ENCODE data around the gene ELF1. TPM values are rescaled to one million over a fixed set of nuclear protein-coding genes. Genes with fewer than 3 reads are reported as not detected.

ELF1 gene
- total RNA-seq, 2 donors from 2014 or later = 36.0 to 44.1 TPM

DNA sequence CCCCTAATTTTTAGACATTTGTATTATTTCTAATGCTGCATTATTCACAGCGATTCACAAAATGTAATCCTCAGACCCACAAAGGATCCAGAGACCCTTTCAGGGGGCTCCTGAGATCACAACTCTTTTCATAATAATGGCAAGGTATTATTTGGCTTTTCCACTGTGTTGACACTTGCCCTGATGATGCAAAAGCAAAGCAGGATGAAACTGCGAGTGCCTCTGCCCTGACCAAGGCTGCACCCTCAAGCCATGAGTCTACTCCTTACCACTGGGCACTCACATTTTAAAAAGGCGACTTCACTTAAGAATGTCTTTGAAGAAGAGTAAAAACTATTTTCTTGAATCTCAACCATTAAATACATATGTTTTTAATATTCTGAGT is 11.4 kb downstream of the ELF1 start:
- Mint-ChIP-seq H3K9me3 (no peaks in the 10 kb centered on the region), H3K4me3 (no peak overlapping the region), H3K36me3 (ENCODE audit: low read depth) (peaks cover 10% of the 10 kb centered on the region), H3K27ac (no peak overlapping the region), H3K27me3 (ENCODE audit: insufficient read depth) (no peaks in the 10 kb centered on the region), H3K4me1 (peaks cover 32% of the 10 kb centered on the region)
- 75 to 78% methylated on average over 2 of the region's 3 CpGs for WGBS, 2 experiments (ENCODE audit: insufficient coverage in 1 of 2, insufficient read length in 1 of 2)
- Histone ChIP-seq H3K27me3 (ENCODE audit: control insufficient read depth, insufficient read depth, low read length, poor library complexity, severe bottlenecking) (no peaks in the 10 kb centered on the region), H3K27ac (ENCODE audit: low read depth, low read length) (no peak overlapping the region), H3K9me3 (ENCODE audit: control insufficient read depth, low read length) (no peaks in the 10 kb centered on the region), H3K4me1 (ENCODE audit: control insufficient read depth, insufficient read depth, low read length) (no peaks in the 10 kb centered on the region), H3K4me3 (ENCODE audit: low read length) (no peak overlapping the region), H3K36me3 (ENCODE audit: control insufficient read depth, insufficient read depth, low read length) (no peaks in the 10 kb centered on the region), H3K9ac (ENCODE audit: extremely low read depth, low read length, poor library complexity, severe bottlenecking) (no peak overlapping the region)
- DNase-seq = no peak
- TF ChIP-seq, protein P1, sequence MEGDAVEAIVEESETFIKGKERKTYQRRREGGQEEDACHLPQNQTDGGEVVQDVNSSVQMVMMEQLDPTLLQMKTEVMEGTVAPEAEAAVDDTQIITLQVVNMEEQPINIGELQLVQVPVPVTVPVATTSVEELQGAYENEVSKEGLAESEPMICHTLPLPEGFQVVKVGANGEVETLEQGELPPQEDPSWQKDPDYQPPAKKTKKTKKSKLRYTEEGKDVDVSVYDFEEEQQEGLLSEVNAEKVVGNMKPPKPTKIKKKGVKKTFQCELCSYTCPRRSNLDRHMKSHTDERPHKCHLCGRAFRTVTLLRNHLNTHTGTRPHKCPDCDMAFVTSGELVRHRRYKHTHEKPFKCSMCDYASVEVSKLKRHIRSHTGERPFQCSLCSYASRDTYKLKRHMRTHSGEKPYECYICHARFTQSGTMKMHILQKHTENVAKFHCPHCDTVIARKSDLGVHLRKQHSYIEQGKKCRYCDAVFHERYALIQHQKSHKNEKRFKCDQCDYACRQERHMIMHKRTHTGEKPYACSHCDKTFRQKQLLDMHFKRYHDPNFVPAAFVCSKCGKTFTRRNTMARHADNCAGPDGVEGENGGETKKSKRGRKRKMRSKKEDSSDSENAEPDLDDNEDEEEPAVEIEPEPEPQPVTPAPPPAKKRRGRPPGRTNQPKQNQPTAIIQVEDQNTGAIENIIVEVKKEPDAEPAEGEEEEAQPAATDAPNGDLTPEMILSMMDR (conservative IDR thresholded peaks at IDR 0.05) = no peak

DNA sequence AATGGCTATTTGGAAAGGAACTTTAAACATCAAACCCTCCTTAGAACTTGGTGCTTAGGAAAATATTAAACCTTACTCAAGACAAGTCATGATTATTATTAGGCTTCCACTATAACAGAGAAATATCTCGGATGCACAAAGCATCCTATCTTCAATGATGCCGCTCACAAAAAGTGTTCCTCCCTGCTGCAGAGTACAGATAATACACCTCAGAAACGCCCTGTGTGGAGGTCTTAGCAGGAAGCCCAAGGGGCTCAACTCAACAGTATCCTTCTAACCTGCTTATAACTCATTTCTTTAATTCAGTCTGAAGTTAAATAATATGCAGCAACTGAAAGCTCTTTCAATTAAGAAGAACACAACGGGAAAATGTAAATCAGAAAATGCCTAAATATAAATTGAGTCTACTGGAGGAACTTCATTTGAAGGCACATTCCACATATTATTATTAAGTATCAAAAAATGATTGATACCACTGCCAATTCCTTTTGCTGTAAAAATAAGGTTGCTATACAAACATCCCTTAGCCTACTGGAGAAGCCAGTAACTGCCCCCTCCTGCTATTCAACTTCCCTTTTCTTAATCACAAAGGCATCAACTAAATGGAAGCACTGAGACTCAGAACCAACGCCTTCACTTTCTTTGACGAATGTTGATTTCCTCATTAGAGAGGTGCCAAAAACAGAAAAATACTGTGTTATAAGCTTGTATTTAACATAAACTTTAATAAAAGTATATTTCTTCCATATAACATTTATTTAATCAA is 12.0 kb downstream of the ELF1 start:
- no peaks in the 10 kb centered on the region for H3K9me3 Mint-ChIP-seq
- no peaks in the 10 kb centered on the region for H3K27me3 Mint-ChIP-seq (ENCODE audit: insufficient read depth)
- no peak overlapping the region for H3K27ac ChIP-seq (ENCODE audit: low read depth, low read length)
- DNase-seq = no peak
- no peaks in the 10 kb centered on the region for H3K27me3 ChIP-seq (ENCODE audit: control insufficient read depth, insufficient read depth, low read length, poor library complexity, severe bottlenecking)
- TF ChIP-seq, protein P1 (conservative IDR thresholded peaks at IDR 0.05) = no peak
- H3K4me3 Mint-ChIP-seq = no peak overlapping the region
- no peak overlapping the region for H3K9ac ChIP-seq (ENCODE audit: extremely low read depth, low read length, poor library complexity, severe bottlenecking)
- H3K4me3 ChIP-seq (ENCODE audit: low read length) = no peak overlapping the region
- H3K36me3 ChIP-seq (ENCODE audit: control insufficient read depth, insufficient read depth, low read length) = no peaks in the 10 kb centered on the region
- H3K27ac Mint-ChIP-seq = no peak overlapping the region
- H3K9me3 ChIP-seq (ENCODE audit: control insufficient read depth, low read length) = no peaks in the 10 kb centered on the region
- no peaks in the 10 kb centered on the region for H3K4me1 ChIP-seq (ENCODE audit: control insufficient read depth, insufficient read depth, low read length)
- 87 to 95% methylated on average over 4 to 6 of the region's 6 CpGs for WGBS, 2 experiments (ENCODE audit: insufficient coverage in 1 of 2, insufficient read length in 1 of 2)
- peaks cover 9% of the 10 kb centered on the region for H3K36me3 Mint-ChIP-seq (ENCODE audit: low read depth)
- peaks cover 32% of the 10 kb centered on the region for H3K4me1 Mint-ChIP-seq

DNA sequence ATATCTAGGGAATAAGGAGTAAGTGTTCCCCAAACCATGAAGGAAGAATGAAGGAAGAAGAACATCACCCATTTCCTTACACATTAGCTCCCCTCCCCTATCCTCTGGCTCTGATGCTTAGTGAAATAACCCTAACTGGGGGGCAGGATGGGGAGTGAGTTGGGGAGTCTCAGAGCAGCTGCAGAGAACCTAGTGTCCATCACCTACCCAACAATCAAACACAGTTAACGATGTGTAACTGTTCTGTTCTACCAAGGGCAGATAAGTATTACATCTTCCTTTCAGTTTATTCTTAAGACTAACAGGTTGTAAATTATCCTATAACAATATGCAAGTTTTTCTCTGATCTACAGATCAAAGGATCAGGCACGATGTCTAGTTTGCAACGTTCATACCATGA is 12.8 kb downstream of the ELF1 start:
- no peak overlapping the region for H3K27ac Mint-ChIP-seq
- H3K4me3 Mint-ChIP-seq = no peak overlapping the region
- H3K9me3 Mint-ChIP-seq = no peaks in the 10 kb centered on the region
- H3K27me3 Mint-ChIP-seq (ENCODE audit: insufficient read depth) = no peaks in the 10 kb centered on the region
- no peaks in the 10 kb centered on the region for H3K27me3 ChIP-seq (ENCODE audit: control insufficient read depth, insufficient read depth, low read length, poor library complexity, severe bottlenecking)
- TF ChIP-seq, protein P1 (conservative IDR thresholded peaks at IDR 0.05) = no peak
- peaks cover 32% of the 10 kb centered on the region for H3K4me1 Mint-ChIP-seq
- no peaks in the 10 kb centered on the region for H3K9me3 ChIP-seq (ENCODE audit: control insufficient read depth, low read length)
- DNase-seq = no peak
- 83 to 86% methylated on average over 2 to 3 of the region's 3 CpGs for WGBS, 2 experiments (ENCODE audit: insufficient coverage in 1 of 2, insufficient read length in 1 of 2)
- no peak overlapping the region for H3K4me3 ChIP-seq (ENCODE audit: low read length)
- H3K4me1 ChIP-seq (ENCODE audit: control insufficient read depth, insufficient read depth, low read length) = no peaks in the 10 kb centered on the region
- no peaks in the 10 kb centered on the region for H3K36me3 ChIP-seq (ENCODE audit: control insufficient read depth, insufficient read depth, low read length)
- peaks cover under 1% of the 10 kb centered on the region for H3K36me3 Mint-ChIP-seq (ENCODE audit: low read depth)
- H3K27ac ChIP-seq (ENCODE audit: low read depth, low read length) = no peak overlapping the region
- H3K9ac ChIP-seq (ENCODE audit: extremely low read depth, low read length, poor library complexity, severe bottlenecking) = no peak overlapping the region
